Activated CD4-positive, alpha-beta T cell treated with anti-CD3 and anti-CD28 coated beads, Interleukin-2, amount 50 U/mL, for 24 hours (primary cell): ENCODE results near the gene LZTS3.
A peak's percentile ranks its signal among the peaks of the same experiment; 100 is the strongest.
"Not testable (repeated sequence)": the region's sequence is repeated elsewhere in the genome, so short reads cannot be mapped to it uniquely, and the experiment has no call there.

Experiments
- DNase-seq, 2 donors: peaks; one replicate each; pipeline ENCODE4 v3.0.0-alpha.2; 2020; ENCODE audit warnings: low read depth in 1 of 2, low spot score in 1 of 2

LZTS3 gene

GRCh38 chr20:3172933-3173609 is at the start of gene LZTS3:
TSS of gene LZTS3 (minus strand) at chr20:3173549. CDS start at chr20:3167163, 6,386 bp downstream.
- DNase-seq, result peak; percentile 49 to 52

GRCh38 chr20:3221398-3222226 is 48.3 kb upstream of the LZTS3 start:
- DNase-seq, result no peak

- peak; percentile 64 to 70 for DNase-seq
These were observed 45.1 kb upstream of the LZTS3 start for GRCh38 chr20:3218307-3218988.

GRCh38 chr20:3215359-3215917 is 42.1 kb upstream of the LZTS3 start:
- not testable (repeated sequence) for DNase-seq

DNA sequence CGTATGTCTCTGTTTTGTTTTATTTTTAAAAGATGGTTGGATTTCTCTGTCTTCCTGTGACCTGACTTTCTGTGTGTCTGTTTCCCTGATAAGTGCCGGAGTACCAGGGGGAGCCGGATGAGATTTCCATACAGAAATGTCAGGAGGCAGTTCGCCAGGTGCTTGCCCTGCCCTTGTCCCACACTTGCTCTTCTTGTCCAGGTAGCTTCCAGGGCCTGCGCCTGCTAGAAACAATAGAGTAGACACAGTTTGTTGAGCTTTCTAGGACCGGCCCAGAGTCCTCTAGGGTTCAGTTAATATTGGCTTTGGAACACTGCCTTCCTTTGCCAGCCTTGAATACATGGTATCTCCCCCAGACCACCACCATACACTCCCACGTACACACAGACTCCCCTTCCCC is 39.9 kb upstream of the LZTS3 start:
- DNase-seq, result no peak

GRCh38 chr20:3210346-3210745 is 37.0 kb upstream of the LZTS3 start:
- DNase-seq, result no peak

GRCh38 chr20:3209946-3210317 is 36.6 kb upstream of the LZTS3 start:
- DNase-seq, result no peak

DNA sequence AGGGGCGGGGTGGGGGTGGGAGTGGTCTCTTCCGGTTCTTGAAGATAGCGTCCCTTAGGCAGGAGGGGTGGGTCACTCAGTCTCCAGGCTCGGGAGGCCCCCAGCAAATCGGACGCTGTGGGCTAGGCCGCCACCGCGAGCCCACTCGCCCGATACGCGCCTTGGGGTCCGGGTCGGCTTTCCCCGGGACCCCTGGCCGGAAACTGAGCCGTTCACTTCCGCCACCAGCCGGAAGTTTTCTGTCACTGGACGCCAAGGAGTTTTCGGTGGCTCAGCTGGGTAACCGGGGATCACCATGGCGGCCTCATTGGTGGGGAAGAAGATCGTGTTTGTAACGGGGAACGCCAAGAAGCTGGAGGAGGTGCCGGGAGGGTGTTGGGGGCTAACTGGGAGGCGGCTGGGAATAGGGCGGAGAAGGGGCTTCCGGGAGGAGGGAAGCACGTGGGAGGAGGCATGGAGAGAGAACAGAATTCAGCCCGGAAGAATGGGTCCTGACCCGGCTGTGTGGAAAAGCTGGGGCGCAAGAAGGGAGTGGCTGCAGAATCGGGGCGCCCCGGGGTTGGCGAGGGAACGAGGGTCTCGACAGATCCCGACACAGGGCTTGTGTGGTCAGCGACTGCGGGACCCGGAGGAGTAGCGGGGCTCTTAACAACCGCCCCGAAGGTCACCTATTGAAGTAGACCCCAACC is 36.1 kb upstream of the LZTS3 start, which contains the start of gene ITPA:
ITPA (plus strand) TSS at position 242 of the 689 bp plus-strand sequence; CDS start at position 296, 54 bp downstream.
- peak; percentile 45 to 55 for DNase-seq

- DNase-seq, result peak in 1 of 2 donors; percentile 12
These were observed 35.5 kb upstream of the LZTS3 start for GRCh38 chr20:3208786-3209256.

DNA sequence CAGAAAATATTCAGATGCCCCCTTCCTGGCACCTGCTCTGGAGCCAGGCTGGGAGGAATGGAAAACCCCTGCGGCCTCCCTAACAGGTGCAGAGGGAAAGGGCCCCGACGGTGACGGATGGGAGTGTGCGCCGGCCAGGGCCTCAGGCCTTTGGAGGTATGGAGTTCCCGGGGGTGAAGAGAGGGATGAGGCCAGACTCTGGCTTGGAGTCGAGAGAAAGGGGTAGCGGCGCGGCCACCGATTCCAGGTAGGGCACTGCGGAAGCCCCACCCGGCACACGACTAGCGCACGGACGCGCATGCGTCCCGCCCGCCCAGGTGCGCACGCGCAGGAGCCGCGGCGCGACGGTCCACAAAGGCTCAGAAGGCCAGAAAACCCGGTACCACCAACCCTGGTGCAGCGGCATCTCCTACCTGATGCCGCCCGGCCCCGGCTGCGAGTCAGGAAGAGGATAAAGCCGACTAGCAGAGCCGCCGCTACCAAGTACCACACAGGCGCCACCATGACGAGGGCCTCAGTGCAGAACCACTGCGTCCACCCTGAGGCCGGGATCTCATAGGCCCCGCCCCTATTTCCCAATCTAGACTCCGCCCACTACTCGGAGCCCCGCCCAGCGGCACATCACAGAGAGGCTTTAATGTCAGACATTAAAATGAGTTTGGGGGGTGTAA is 30.9 kb upstream of the LZTS3 start, which contains the start of gene DDRGK1:
DDRGK1 (minus strand) TSS at position 559 of the 671 bp plus-strand sequence; CDS start at position 504, 55 bp downstream.
- peak; percentile 88 to 93 for DNase-seq

DNA sequence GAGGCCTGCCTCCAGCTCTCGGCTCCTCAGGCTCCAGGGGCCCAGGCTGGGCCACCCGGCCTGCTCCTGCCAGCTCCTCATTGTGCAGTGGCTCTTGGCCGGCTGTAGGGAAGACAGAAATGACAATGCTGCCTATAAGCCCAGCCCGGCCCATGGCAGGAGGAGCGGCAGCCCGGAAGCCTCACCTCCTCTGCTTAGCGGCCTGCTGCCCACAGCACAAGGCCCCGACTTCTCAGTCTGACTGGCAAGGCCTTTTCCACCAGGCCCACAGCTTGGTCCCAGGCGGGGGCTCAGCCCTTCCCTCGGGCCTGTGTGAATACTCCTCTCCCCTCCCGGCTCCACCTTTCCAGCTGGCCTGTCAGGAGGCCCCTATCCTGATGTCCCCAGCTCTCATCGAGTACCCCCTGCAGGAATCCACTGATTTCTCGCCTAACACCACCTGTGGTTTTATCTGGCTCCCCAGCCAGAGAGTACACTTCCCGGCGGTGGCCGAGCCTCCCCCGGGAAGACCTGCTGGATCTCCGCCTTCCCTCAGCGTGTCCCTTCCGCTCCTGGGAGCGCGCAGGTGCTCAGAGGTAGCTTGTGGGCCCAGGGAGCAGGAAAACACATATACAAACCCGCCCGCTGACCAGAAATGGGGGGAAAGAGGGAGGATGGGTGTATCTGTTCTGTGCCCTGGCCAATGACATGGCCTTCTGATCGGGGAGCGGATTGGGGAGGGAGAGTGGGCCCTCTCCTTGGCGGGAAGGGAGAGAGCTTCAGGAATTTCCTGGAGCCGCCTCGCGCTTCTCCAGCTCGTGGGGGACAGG is 30.2 kb upstream of the LZTS3 start:
- peak in 1 of 2 donors; percentile 21 for DNase-seq

- no peak for DNase-seq
These were observed 29.6 kb upstream of the LZTS3 start for GRCh38 chr20:3202965-3203314.

DNA sequence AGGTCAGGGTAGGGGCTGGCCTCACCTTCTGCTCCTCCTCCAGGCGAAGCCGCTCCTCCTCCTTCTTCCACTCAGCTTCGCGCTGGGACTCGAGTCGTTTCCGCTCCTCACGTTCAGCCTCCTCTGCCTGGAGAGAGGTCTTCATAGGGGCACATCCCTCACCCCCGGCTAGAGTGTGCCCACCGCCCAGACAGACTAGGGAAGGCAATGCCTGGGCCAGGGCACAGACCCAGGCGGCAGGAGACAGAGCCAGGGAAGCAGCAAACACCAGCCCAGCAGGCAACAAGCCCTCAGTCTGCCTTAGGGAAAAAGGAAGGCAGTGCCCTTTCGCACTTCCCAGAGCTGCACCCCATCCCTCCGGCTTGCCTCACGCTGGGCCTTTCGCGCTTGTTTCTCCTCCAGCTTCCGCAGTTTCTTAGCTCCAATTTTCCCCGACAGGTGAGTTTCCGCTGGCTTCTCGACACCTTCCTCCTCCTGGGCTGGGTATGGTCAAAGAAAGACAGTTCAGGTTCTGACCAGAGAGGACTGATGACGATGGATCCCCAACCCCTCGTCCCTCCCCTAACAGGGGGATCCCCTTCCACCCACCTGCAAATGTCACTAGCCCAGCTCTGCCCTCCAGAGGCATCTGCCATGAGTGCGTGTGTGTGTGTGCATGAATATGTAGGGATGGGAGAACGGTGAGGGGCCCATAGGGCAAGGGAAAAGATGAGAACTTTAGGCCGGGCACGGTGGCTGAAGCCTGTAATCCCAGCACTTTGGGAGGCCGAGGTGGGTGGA is 26.8 kb upstream of the LZTS3 start:
- no peak for DNase-seq

- DNase-seq, result no peak
These were observed 25.9 kb upstream of the LZTS3 start for GRCh38 chr20:3199206-3199605.

GRCh38 chr20:3195590-3196237 is 22.4 kb upstream of the LZTS3 start:
- DNase-seq, result no peak

DNA sequence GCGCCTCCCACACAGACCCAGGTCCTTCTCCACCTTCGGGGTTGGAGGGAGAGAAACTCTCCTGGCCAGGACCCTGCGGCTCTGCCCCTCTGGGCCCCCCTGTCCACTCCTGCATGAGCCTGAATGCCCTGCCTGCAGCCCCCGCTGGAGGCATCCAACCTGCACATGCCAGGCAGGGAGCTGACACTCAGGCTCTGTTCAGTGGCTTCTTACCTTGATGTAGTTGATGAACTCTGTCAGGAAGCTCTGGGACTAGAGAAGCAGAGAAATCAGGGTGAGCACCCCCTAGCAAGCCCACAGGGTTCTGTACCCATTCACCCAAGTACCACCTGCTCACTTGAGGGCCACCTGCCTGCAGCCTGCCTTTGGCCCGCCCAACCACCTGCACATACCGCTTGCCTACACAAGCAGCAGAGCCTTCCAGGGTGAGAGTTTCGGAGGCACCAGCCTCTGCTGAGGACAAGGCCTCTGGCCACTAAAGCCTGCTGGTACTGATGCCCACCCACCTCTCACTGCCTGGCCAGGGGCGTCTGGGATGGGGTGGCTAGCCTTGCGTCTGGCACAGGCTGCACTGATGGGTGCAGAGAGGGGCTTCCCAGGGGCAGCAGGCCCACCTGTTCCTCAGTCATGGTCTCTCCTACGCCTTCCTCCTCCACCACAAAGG is 21.4 kb upstream of the LZTS3 start:
- DNase-seq, result no peak

- DNase-seq, result no peak
These were observed 20.7 kb upstream of the LZTS3 start for GRCh38 chr20:3193806-3194616.
